Measurements from ENCODE around the gene SPDYC.
"Not testable (repeated sequence)": the region's sequence is repeated elsewhere in the genome, so short reads cannot be mapped to it uniquely, and the experiment has no call there.

Gene SPDYC

GRCh38 chr11:65174571-65175010 is 4.6 kb downstream of the SPDYC start:
- DNase-seq, result not testable (repeated sequence)

- DNase-seq, result peak; percentile 59
Measured at GRCh38 chr11:65180877-65181568, 11.0 kb downstream of the SPDYC start.

DNA sequence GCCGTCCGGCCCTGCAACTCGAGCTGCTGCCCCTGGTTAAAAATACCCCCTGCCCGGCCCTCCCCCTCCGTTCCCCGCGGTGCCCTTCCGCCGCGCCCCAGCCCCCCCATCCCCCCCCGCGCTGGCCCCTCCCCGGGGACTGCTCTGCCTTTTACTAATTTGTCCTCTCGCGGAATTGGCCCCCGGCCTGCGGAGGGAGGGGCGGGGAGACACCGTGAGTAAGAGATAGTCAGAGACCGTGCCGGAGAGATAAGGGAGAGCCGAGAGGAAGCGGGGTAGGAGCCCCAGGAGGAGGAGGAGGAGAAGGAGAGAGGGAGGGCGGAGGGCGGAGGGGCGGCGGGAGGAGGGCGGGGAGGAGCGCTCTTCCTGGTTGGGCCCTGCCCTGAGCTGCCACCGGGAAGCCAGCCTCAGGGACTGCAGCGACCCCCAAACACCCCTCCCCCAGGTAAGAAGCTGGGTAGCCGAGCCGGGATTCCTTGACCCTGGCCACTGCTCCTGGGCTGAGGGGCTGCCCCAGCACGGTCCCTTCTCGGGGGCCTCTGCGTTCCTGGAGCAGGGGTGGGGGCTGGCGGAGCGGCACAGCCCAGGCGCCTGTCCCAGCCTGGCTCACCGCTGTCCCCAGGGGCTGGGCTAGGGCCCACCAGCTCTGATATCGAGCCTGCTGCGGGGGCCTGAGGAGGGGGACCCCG is 11.7 kb downstream of the SPDYC start, which contains the start of gene CAPN1:
Gene CAPN1, plus strand, starts transcription at position 360 of the 689 bp plus-strand sequence. CDS start 774 bp downstream, outside the sequence.
- peak; percentile 88 for DNase-seq

GRCh38 chr11:65182258-65183170 is 12.5 kb downstream of the SPDYC start:
- no peak for DNase-seq

DNA sequence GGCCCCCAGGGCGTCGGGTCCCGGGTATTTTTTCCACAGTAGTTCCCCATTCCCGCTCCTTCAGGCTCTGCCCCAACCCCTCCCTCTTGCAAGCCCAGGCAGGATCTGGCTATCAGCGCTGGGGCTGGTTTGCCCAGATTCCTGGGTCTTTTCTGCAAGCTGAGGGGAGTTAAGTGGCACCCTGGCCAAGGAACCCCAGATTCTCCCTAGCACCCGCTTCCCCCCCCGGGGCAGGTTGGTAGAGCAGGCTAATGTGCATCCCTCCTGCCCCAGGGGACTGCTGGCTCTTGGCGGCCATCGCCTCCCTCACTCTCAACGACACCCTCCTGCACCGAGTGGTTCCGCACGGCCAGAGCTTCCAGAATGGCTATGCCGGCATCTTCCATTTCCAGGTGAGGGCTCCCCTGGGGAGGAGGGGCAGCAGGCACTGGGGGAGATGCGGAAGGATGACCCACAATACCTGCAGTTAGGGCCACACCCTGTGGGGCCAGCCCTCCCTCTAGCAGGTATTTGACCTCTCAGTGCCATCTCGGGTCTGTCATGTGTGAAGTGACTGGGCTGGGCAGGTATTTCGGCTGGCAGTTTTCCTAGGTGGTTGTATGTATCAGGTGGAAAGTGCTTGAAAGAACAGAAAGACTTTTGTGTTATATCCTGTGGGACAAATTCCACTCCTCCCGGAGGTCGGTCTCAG is 13.3 kb downstream of the SPDYC start:
- no peak for DNase-seq

DNA sequence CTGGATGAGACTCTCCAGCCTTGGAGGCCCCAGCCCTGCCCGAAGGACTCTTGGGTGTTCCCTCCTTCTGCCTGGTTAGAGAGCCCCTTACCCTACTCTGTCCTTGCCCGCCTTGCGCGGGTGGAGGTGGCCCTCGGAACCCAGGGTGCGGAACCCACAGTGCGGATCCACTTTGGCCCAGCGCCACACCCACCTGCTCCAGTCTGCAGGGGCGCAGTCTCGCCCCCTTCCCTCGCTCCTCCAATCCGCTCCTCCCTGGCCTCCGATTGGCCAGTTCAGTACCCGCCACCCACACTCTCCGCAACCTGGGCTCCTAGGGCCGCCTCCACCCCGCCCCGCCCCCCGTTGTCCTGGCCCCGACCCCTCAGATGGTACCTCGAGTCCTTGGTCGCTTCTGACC is 14.1 kb downstream of the SPDYC start:
- no peak for DNase-seq

DNA sequence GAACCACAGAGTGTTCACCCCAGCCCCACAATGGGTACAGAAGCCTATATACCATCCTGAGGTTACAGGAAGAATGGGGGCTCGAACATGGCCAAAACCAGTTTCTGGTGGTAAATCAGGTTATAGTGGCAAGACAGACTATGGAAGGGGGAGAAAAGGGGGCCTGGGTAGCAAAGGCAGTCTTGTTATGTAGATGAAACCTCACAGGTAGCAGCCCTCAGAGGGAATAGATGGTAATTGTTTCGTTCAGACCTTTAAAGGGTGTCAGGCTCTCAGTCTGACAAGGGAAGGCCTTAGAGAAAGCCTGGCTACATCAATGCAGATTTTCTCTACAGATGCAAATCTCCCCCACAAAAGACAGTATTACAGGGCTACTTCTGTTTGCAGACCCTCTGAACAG is 15.1 kb downstream of the SPDYC start:
- DNase-seq, result no peak

- no peak for DNase-seq
Measured at GRCh38 chr11:65185869-65186341, 15.9 kb downstream of the SPDYC start.

DNA sequence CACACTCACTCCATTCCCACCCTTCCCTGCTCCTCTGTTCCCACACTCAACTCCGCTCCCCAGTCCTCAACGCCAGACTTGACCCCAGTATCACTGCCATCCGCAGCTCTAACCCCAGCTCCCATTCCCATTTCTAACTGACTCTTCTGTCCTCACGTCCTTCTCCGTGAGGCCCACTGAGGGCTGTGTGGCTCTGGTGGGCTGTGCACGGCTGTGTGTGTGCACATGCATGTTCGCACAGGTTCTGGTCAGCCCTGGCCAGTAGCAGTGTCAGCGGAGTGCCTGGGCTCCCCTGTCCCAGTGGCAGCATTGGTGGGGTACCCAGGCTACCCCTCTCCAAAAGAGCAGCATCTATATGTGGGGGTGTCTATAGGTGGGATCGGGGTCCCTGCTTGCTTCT is 16.7 kb downstream of the SPDYC start:
- no peak for DNase-seq

GRCh38 chr11:65187146-65187675 is 17.2 kb downstream of the SPDYC start:
- DNase-seq, result no peak

- DNase-seq, result no peak
Measured at GRCh38 chr11:65187971-65188461, 18.0 kb downstream of the SPDYC start.

GRCh38 chr11:65188486-65188885 is 18.5 kb downstream of the SPDYC start:
- DNase-seq, result no peak

DNA sequence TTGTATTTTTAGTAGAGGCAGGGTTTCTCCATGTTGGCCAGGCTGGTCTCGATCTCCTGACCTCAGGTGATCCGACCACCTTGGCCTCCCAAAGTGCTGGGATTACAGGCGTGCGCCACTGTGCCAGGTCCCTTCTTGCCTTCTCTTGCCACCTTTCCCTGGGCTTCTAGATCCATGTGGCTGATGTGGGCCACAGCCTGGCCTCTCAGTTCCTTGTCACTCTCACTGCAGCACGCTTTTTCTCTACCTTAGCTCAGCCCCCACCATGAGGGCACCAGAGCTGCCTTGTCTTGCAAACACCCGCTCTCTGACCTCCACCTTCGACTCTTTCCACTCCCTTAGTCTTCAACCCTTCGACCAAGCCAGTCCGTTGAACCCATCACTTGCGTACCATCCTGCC is 19.2 kb downstream of the SPDYC start:
- no peak for DNase-seq

DNA sequence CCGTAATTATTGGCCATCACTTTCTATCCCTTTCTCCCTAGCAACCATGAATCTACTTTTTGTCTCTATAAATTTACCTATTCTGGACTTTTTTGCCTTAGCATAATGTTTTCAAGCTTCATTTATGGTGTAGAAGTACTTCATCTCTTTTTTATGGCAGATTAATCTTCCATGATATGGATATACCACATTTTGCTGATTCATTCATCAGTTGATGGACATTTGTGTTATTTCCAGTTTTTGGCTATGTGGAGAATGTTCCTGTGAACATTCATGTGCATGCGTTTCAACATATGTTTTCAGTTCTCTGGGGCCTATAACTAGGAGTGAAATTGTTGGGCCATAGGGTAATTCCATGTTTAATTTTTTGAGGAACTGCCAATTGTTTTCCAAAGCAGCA is 24.5 kb downstream of the SPDYC start:
- no peak for DNase-seq

DNA sequence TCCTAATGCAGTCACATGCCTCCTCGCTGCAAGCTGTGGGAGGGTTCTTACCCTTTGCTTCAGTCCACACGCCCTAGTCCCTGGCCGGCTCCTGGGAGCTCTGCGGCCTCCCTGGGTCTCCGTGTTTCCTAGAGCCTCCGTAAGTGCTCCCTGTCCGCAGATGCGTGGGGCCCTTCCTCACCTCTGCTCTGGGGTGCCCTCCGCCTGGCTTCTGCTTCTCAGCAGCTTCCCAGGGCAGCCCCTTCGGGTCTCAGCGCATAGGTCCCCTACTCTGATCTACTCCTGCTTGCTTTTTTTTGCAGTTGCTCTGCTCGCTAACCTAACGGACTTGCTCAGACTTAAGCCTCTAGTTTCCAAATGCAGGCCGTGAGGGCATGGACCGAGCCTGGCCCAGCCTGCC is 34.1 kb downstream of the SPDYC start:
- no peak for DNase-seq

GRCh38 chr11:65204646-65205601 is 34.9 kb downstream of the SPDYC start:
- DNase-seq, result peak; percentile 52

DNA sequence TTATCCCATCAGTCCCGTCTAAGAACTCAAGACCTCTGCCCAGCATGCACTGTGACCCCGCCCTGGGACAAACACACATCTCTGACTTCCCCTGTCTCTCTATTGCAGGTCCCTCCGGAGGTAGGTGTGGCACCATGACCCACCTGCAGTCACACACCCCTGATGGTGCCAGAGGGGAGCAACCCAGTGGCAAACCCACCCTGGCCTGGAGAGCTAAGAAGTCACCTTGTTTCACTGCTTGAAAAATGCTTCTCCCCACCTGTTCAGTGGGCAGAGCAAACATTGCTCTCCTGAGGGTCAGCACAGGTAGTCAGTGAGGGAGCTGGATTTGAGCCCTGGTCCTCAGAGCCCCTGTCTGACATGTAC is 35.6 kb downstream of the SPDYC start:
- no peak for DNase-seq

DNA sequence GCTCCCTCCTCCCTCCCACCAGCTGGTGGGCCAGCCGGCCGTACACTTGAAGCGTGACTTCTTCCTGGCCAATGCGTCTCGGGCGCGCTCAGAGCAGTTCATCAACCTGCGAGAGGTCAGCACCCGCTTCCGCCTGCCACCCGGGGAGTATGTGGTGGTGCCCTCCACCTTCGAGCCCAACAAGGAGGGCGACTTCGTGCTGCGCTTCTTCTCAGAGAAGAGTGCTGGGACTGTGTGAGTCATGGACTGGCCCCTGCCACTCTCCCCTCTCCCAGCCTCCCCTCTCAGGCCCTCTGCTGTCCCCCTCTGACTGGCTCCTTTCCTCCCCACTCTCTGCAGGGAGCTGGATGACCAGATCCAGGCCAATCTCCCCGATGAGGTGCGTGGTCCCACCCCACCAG is 36.4 kb downstream of the SPDYC start:
- DNase-seq, result no peak

- DNase-seq, result no peak
Measured at GRCh38 chr11:65206901-65207300, 36.9 kb downstream of the SPDYC start.

DNA sequence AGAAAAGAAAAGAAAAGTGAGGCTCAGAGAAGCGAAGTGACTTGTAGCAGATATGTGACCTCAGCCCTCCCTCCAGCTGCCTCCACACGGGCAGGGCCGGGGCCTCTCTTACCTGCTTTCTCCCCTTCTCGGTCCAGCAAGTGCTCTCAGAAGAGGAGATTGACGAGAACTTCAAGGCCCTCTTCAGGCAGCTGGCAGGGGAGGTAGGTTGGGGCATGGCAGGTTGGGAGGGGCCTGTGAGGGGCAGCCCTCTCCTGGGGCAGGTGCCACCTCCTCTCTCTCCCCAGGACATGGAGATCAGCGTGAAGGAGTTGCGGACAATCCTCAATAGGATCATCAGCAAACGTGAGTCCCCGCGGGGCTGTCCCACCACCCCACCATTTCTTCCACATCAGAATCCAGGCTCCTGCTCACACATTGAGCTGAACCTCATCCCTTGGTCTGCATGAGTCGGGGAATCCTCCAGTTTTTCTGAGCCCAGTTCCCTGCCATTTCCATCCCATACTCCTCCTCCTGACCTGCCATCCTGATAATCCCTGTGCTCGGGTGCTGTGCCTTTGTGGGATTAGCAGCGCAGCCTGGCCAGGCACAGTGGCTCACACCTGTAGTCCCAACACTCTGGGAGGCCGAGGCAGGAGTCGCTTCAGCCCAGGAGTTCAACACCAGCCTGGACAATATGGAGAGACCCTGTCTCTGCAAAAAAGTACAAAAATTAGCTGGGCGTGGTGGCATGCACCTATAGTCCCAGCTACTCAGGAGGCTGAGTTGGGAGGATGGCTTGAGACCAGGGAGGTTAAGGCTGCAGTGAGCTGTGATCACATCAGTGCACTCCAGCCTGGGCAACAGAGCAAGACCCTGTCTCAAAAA is 38.1 kb downstream of the SPDYC start:
- DNase-seq, result no peak
